Liver (tissue), 3 donors: ENCODE results near the gene NUP50.

Source experiments
- ATF3 ChIP-seq: IDR thresholded peaks from 2 replicates; pipeline ENCODE4 v1.6.1; 2016; ENCODE audit warnings: antibody characterized with exemption
- CTCF ChIP-seq: fragments of 150-350 bp; IDR thresholded peaks from 2 replicates; pipeline ENCODE4 v1.5.1; 2017; ENCODE audit warnings: improper control_type of control experiment, low read depth, low read length; ENCODE audit not compliant: missing input control
- EGR1 ChIP-seq, 2 donors: IDR thresholded peaks; 2 replicates each; pipeline ENCODE4 v1.6.1; 2016 to 2018; ENCODE audit warnings: antibody characterized with exemption in 2 of 2, low read depth in 2 of 2
- FOXA1 ChIP-seq: IDR thresholded peaks from 2 replicates; pipeline ENCODE4 v1.6.1; 2016; ENCODE audit warnings: antibody characterized with exemption
- GABPA ChIP-seq, 2 donors: IDR thresholded peaks in 1 of 2; conservative IDR thresholded peaks in 1 of 2; 2 replicates each; pipeline ENCODE4 v1.6.1; 2016; ENCODE audit warnings: antibody characterized with exemption in 2 of 2, mild to moderate bottlenecking in 1 of 2, moderate library complexity in 1 of 2
- JUND ChIP-seq, 2 donors: IDR thresholded peaks; 2 replicates each; pipeline ENCODE4 v1.6.1; 2016; ENCODE audit warnings: antibody characterized with exemption in 2 of 2
- RAD21 ChIP-seq, 2 donors: IDR thresholded peaks; 2 replicates each; pipeline ENCODE4 v1.6.1; 2016; ENCODE audit warnings: antibody characterized with exemption in 2 of 2, mild to moderate bottlenecking in 2 of 2
- SP1 ChIP-seq: IDR thresholded peaks from 2 replicates; pipeline ENCODE4 v1.6.1; 2018; ENCODE audit warnings: antibody characterized with exemption, mild to moderate bottlenecking
- TAF1 ChIP-seq: conservative IDR thresholded peaks from 2 replicates; pipeline ENCODE4 v1.6.1; 2016; ENCODE audit warnings: antibody characterized with exemption, mild to moderate bottlenecking
- TF ChIP-seq, protein P1 (sequence below): IDR thresholded peaks from 2 replicates; pipeline ENCODE4 v1.6.1; 2016; ENCODE audit warnings: antibody characterized with exemption, mild to moderate bottlenecking
- TF ChIP-seq, protein P2 (sequence below): IDR thresholded peaks from 2 replicates; pipeline ENCODE4 v1.6.1; 2016; ENCODE audit warnings: antibody characterized with exemption
- donor health status: healthy.
- donor health status: healthy.

DNA sequence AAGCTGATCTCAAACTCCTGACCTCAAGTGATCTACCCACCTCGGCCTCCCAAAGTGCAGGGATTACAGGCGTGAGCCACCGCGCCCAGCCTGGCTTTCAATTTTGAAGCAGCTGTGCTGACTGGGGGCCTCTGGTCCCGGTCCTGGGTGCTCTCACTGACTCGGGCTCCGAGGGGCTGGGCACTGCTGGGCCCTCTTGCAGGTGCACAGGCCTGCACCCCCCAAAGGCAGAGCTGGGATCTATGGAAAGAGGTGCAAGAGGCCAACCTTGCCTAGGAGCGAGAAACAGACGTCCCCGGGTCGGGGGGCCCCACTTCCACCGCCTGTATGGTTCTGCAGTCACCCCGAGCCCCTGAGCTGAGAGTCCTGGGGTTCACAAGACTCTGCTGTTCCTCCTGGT, 43.8 kb downstream of the NUP50 start:
- TF ChIP-seq JUND (IDR thresholded peaks at IDR 0.05) (no peak), CTCF (no peak), TAF1 (no peak), RAD21 (IDR thresholded peaks at IDR 0.05) (no peak), GABPA (IDR thresholded peaks at IDR 0.05 in 1 of 2, conservative IDR thresholded peaks at IDR 0.05 in 1 of 2) (no peak), ATF3 (no peak), SP1 (no peak), EGR1 (IDR thresholded peaks at IDR 0.05; ENCODE audit: low read depth in 2 of 2) (no peak), FOXA1 (no peak)
- TF ChIP-seq, protein P1, sequence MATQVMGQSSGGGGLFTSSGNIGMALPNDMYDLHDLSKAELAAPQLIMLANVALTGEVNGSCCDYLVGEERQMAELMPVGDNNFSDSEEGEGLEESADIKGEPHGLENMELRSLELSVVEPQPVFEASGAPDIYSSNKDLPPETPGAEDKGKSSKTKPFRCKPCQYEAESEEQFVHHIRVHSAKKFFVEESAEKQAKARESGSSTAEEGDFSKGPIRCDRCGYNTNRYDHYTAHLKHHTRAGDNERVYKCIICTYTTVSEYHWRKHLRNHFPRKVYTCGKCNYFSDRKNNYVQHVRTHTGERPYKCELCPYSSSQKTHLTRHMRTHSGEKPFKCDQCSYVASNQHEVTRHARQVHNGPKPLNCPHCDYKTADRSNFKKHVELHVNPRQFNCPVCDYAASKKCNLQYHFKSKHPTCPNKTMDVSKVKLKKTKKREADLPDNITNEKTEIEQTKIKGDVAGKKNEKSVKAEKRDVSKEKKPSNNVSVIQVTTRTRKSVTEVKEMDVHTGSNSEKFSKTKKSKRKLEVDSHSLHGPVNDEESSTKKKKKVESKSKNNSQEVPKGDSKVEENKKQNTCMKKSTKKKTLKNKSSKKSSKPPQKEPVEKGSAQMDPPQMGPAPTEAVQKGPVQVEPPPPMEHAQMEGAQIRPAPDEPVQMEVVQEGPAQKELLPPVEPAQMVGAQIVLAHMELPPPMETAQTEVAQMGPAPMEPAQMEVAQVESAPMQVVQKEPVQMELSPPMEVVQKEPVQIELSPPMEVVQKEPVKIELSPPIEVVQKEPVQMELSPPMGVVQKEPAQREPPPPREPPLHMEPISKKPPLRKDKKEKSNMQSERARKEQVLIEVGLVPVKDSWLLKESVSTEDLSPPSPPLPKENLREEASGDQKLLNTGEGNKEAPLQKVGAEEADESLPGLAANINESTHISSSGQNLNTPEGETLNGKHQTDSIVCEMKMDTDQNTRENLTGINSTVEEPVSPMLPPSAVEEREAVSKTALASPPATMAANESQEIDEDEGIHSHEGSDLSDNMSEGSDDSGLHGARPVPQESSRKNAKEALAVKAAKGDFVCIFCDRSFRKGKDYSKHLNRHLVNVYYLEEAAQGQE: no peak
- TF ChIP-seq, protein P2, sequence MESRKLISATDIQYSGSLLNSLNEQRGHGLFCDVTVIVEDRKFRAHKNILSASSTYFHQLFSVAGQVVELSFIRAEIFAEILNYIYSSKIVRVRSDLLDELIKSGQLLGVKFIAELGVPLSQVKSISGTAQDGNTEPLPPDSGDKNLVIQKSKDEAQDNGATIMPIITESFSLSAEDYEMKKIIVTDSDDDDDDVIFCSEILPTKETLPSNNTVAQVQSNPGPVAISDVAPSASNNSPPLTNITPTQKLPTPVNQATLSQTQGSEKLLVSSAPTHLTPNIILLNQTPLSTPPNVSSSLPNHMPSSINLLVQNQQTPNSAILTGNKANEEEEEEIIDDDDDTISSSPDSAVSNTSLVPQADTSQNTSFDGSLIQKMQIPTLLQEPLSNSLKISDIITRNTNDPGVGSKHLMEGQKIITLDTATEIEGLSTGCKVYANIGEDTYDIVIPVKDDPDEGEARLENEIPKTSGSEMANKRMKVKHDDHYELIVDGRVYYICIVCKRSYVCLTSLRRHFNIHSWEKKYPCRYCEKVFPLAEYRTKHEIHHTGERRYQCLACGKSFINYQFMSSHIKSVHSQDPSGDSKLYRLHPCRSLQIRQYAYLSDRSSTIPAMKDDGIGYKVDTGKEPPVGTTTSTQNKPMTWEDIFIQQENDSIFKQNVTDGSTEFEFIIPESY: no peak
